Nephron progenitor cell (in vitro differentiated cells): ENCODE results near the gene MAP9.
"Not testable (repeated sequence)": the region's sequence is repeated elsewhere in the genome, so short reads cannot be mapped to it uniquely, and the experiment has no call there.

Source experiments
- DNase-seq: peaks from one replicate; pipeline ENCODE4 v3.0.0; 2021
- H3K27ac Mint-ChIP-seq: 2 replicates; pipeline ENCODE4 v1.8.0; 2021; ENCODE audit warnings: mild to moderate bottlenecking, moderate library complexity, mixed read lengths
- H3K27me3 Mint-ChIP-seq: 2 replicates; pipeline ENCODE4 v1.8.0; 2021; ENCODE audit warnings: mild to moderate bottlenecking, low read depth, mixed read lengths; ENCODE audit not compliant: poor library complexity
- H3K36me3 Mint-ChIP-seq: 2 replicates; pipeline ENCODE4 v1.8.0; 2021; ENCODE audit warnings: low read depth, mixed read lengths
- H3K4me1 Mint-ChIP-seq: 2 replicates; pipeline ENCODE4 v1.8.0; 2021; ENCODE audit warnings: mixed read lengths
- H3K4me3 Mint-ChIP-seq: 2 replicates; pipeline ENCODE4 v1.8.0; 2021; ENCODE audit warnings: mild to moderate bottlenecking, moderate library complexity, mixed read lengths
- H3K9me3 Mint-ChIP-seq: 2 replicates; pipeline ENCODE4 v1.8.0; 2021; ENCODE audit warnings: mild to moderate bottlenecking, moderate library complexity, mixed read lengths
- CTCF ChIP-seq: fragments of 200-600 bp; sonication (generic); IDR thresholded peaks from 2 replicates; pipeline ENCODE4 v1.5.0; 2021; ENCODE audit warnings: antibody characterized with exemption

MAP9 gene

DNA sequence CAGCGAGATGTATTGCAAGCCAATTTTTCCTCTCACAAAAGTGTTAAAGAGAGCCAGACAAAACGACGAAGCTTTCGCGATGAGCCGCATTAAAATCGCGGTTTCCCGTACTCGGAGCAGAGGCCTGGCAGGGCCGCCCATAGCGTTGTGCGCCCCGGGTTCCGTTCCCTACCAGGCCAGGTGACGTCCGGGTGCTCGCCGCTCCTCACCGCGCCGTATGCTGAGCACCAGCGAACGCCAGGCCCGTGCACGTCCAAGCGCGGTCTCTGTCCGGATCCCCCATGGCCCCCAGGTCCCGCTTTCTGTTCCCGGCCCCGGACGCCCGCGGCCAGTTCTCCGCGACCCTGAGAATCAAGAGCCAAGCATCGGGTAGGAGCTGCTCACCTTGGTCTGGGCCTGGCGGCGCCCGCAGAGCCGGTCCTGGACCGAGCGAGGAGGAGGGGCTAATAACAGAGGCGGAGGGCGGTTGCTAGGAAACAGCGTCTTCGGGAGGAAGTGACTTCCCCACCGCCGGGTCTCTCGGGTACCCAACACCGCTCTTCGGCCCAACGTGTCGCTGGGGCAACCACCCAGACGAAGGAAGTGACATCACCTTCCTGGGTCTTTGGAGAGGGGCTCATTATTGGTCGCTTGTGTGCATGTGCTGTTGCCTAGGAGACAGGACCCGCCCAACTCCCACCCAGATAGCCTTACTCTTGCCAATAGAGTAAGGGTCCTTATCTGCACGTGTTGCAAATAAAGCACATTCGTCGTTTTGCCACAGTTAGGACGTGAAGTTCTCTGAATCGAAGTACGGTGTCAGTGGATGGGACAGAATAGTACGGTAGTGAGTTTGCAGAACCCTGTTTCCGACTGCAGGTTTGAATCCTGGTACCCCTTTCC lies at the start of gene MAP9:
Gene MAP9, minus strand, starts transcription at position 579 of the 882 bp plus-strand sequence. CDS start 1,115 bp downstream, outside the sequence.
- Mint-ChIP-seq H3K4me3 (peak within 1 kb of the TSS; percentile 94), H3K4me1 (peaks cover 20% of the 10 kb centered on the region), H3K9me3 (peaks cover 5% of the 10 kb centered on the region), H3K27ac (peak within 1 kb of the TSS; percentile 95), H3K36me3 (peaks cover 7% of the 10 kb centered on the region), H3K27me3 (peaks cover 20% of the 10 kb centered on the region)
- no peak for TF ChIP-seq CTCF
- DNase-seq: peak; percentile 91

- not testable (repeated sequence) for H3K27ac Mint-ChIP-seq, DNase-seq, H3K4me3 Mint-ChIP-seq, H3K27me3 Mint-ChIP-seq, H3K4me1 Mint-ChIP-seq, H3K36me3 Mint-ChIP-seq
- H3K9me3 Mint-ChIP-seq: peaks cover 74% of the 10 kb centered on the region
These were observed 48.0 kb upstream of the MAP9 start for GRCh38 chr4:155424778-155425177.

DNA sequence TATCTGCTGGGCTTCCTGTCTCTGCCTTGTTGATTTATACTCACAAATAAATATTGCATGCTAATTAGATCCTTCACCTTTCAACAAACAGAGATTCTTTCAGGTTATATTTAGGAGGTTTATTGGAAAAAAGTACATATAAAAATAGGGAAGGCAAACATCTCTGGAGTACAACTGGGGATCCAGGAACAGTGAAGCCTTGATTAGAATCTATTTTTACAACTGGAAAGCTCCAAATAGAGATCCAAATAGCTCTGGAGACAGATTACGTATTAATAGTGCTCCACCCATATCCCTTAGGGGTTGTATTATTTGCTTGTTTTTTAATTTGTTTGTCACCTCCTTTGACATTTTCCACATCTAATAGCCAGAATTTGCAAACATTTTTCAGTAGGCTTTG lies 46.9 kb upstream of the MAP9 start:
- TF ChIP-seq CTCF: no peak

DNA sequence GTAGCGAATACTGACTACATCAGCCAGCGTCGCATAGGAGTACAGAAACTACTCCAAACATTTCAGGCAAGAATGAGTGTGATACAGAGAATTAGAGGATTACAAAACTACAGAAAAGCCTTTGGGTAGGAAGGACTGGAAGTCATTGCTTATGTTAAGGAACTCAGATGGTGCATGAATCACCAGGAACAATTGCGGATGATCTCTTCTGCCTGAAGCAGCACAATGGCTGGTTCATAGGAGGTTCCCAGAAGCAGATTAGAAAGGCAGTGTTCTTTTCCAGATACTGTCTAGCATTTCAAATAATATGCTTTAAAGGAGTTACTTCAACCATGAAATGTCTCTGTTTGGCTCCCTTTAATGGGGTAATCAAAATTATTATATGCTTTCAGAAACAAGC lies 42.5 kb upstream of the MAP9 start:
- no peak for DNase-seq
- Mint-ChIP-seq H3K4me3 (no peak overlapping the region), H3K27me3 (no peaks in the 10 kb centered on the region), H3K4me1 (peaks cover 7% of the 10 kb centered on the region), H3K27ac (no peak overlapping the region), H3K9me3 (peaks cover 31% of the 10 kb centered on the region), H3K36me3 (no peaks in the 10 kb centered on the region)
- TF ChIP-seq CTCF: no peak

More for the DNA sequence above, 46.9 kb upstream of the MAP9 start:
- DNase-seq: no peak
- Mint-ChIP-seq H3K4me1 (peaks cover 7% of the 10 kb centered on the region), H3K9me3 (peaks cover 63% of the 10 kb centered on the region), H3K36me3 (peaks cover 4% of the 10 kb centered on the region), H3K27me3 (no peaks in the 10 kb centered on the region), H3K4me3 (no peak overlapping the region), H3K27ac (no peak overlapping the region)

GRCh38 chr4:155415662-155416061 lies 38.9 kb upstream of the MAP9 start:
- Mint-ChIP-seq H3K27me3 (no peaks in the 10 kb centered on the region), H3K4me3 (no peak overlapping the region), H3K4me1 (no peaks in the 10 kb centered on the region), H3K9me3 (no peaks in the 10 kb centered on the region), H3K27ac (no peak overlapping the region), H3K36me3 (no peaks in the 10 kb centered on the region)
- DNase-seq: no peak
- TF ChIP-seq CTCF: no peak

GRCh38 chr4:155413451-155413850 lies 36.7 kb upstream of the MAP9 start:
- H3K27ac Mint-ChIP-seq: no peak overlapping the region
- no peak overlapping the region for H3K4me3 Mint-ChIP-seq
- no peaks in the 10 kb centered on the region for H3K9me3 Mint-ChIP-seq
- DNase-seq: no peak
- H3K36me3 Mint-ChIP-seq: no peaks in the 10 kb centered on the region
- TF ChIP-seq CTCF: no peak
- H3K4me1 Mint-ChIP-seq: no peaks in the 10 kb centered on the region
- H3K27me3 Mint-ChIP-seq: peaks cover 5% of the 10 kb centered on the region
